Muscle of leg (tissue), 11 donors: Measurements from ENCODE around the gene SLC25A13. TPM values are rescaled to one million over a fixed set of nuclear protein-coding genes. Genes with fewer than 3 reads are reported as not detected.
A peak's percentile ranks its signal among the peaks of the same experiment; 100 is the strongest.

Source experiments
- DNase-seq: peaks from one replicate; pipeline ENCODE4 v3.0.0; 2013
- H3K27ac ChIP-seq: one replicate; pipeline ENCODE4 v1.5.1; 2013; ENCODE audit warnings: mild to moderate bottlenecking, low read length, control low read depth
- H3K27me3 ChIP-seq: one replicate; pipeline ENCODE4 v1.6.1; 2013; ENCODE audit warnings: low read length; ENCODE audit not compliant: control insufficient read depth, insufficient read depth
- H3K36me3 ChIP-seq: one replicate; pipeline ENCODE4 v1.6.1; 2013; ENCODE audit warnings: low read length; ENCODE audit not compliant: control insufficient read depth, insufficient read depth
- H3K4me1 ChIP-seq: one replicate; pipeline ENCODE4 v1.6.1; 2013; ENCODE audit warnings: low read length; ENCODE audit not compliant: control insufficient read depth, insufficient read depth
- H3K4me3 ChIP-seq: one replicate; pipeline ENCODE4 v1.5.1; 2013; ENCODE audit warnings: low read length, control low read depth
- H3K9me3 ChIP-seq: replicated peaks from 2 replicates; pipeline ENCODE4 v1.6.1; 2013; ENCODE audit warnings: low read depth, low read length; ENCODE audit not compliant: control insufficient read depth
- WGBS: methylation state at CpG from one replicate; pipeline ENCODE4 v1.1.5; 2013; ENCODE audit warnings: missing lambda C conversion rate; ENCODE audit not compliant: insufficient coverage; 5-methylcytosine and 5-hydroxymethylcytosine counted together
- polyA plus RNA-seq, 8 donors: library from polyadenylated mRNA; unstranded; fragments of 120-200 nt; gene quantifications; one replicate each; pipeline versions ENCODE4 v1.2.1 to v1.2.3, GENCODE V29; 2013; ENCODE audit warnings: inconsistent platforms in 1 of 8, low replicate concordance in 1 of 8; ENCODE audit not compliant: insufficient read length in 8 of 8, insufficient read depth in 1 of 8
- total RNA-seq: library from RNA; stranded (reverse); fragments of 120-200 nt; gene quantifications from one replicate; pipeline ENCODE4 v1.2.4, GENCODE V29; 2013

SLC25A13 gene
- total and polyA plus RNA-seq, 9 donors = 9.4 to 13.8 (median 12.2) TPM

DNA sequence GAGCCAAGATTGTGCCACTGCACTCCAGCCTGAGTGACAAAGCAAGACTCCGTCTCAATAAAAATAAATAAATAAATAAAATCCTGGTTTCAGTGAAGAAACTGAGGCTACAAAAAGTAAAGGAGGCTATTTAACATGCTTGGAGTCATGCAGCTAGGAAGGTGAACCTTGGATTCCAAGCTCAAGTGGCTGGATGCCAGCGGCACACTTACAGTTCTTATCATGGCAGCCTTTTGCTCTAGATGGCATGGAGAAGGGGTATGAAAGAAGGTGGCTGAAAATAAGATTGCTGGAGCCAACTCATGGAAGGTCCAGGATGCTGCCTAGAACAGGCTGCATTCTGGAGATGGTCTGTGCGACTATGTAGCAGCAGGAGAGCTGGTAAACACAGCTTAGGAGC is 170.0 kb downstream of the SLC25A13 start:
- WGBS = 94% methylated on average over 2 of the region's 3 CpGs

DNA sequence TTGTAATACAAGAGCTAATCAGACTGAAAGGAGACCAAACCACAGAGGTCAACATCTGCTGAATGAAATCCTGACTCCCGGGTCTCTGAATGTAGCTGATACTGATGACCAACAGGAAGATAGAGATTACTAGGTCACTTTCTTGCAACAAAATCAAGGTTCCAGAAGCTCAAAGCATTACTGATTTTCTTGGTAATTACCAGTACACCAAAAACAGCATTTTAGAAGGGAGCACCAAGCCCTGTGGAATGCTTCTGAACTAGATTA is 177.7 kb downstream of the SLC25A13 start:
- peaks cover 11% of the 10 kb centered on the region for H3K36me3 ChIP-seq
- no peaks in the 10 kb centered on the region for H3K4me1 ChIP-seq
- H3K9me3 ChIP-seq = no peaks in the 10 kb centered on the region
- H3K27ac ChIP-seq = no peak overlapping the region
- DNase-seq = no peak
- no peaks in the 10 kb centered on the region for H3K27me3 ChIP-seq
- H3K4me3 ChIP-seq = no peak overlapping the region
- WGBS = 60% methylated on average over 1 of the region's 1 CpG

More for the DNA sequence above, 170.0 kb downstream of the SLC25A13 start:
- H3K4me1 ChIP-seq = no peaks in the 10 kb centered on the region
- no peak for DNase-seq
- H3K27me3 ChIP-seq = no peaks in the 10 kb centered on the region
- H3K9me3 ChIP-seq = no peaks in the 10 kb centered on the region
- no peak overlapping the region for H3K4me3 ChIP-seq
- H3K36me3 ChIP-seq = peaks cover 8% of the 10 kb centered on the region
- no peak overlapping the region for H3K27ac ChIP-seq

DNA sequence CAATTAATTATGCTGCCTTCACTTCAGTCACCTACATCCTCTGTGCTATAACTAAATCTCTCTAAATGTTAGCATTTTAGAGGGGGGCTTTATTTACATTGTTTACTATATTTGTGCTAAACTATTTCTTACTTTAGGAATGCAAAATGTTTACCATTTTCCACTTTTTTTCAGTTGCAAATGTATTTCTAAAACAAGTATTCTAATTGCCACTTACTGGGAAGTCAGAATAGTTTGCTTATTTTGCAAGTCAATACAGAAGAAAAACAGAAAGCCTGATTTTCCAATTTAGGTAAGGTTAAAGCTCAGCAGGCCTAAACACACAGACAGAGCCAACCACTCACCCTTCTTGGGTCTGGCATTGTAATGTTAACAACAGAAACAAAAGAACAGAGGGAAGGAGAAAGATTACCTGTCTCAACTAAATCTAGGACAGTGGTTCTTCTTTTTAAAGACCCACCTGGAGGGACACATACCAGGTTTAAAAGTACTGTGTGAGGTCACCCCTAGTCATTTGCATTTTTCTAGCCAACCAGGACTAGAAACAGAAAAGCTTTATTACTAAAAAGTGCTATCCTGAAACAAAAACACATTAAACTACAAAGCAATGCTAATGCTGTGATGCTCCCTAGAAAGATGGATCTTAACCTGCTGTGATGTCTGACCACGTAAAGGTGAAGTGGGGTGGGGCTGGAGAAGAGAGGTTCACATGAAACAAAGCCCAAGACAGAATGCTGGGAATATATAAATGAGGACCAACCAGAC is 178.2 kb downstream of the SLC25A13 start:
- WGBS = 60% methylated on average over 1 of the region's 1 CpG
- Histone ChIP-seq H3K4me1 (no peaks in the 10 kb centered on the region), H3K27ac (no peak overlapping the region), H3K9me3 (no peaks in the 10 kb centered on the region), H3K27me3 (no peaks in the 10 kb centered on the region), H3K36me3 (peaks cover 11% of the 10 kb centered on the region), H3K4me3 (no peak overlapping the region)
- no peak for DNase-seq

DNA sequence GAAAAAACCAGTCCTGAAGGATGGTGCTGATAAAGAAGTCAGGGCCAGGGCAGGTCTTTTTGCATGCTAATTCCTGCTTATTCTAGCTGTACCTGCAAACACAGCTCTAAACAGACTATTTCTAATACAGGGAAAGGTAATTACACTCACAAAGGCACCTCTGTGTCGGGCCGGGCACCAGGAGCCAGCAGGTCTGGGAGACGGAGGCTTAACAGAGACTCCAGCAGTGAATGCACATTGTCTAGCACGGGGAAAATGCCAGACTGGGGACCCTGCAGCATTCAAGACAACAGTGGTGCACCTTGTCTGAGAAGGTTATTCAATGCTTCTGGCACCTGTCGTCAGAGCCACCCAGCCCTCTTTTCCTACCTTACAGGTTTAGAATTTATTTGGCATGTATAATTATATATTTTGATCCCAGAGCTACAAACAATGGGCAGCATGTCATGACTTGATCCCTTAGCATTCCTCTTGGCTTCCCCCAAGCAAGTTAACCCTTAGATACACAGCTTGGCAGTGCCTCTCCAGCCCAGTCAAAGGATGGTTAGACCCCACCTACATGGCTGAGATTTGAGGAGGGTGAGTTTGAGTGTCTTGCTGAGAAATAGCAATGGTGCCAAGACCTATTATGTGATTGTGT is 185.2 kb downstream of the SLC25A13 start:
- H3K27me3 ChIP-seq = no peaks in the 10 kb centered on the region
- no peaks in the 10 kb centered on the region for H3K9me3 ChIP-seq
- H3K4me3 ChIP-seq = no peak overlapping the region
- H3K27ac ChIP-seq = no peak overlapping the region
- no peaks in the 10 kb centered on the region for H3K4me1 ChIP-seq
- 92% methylated on average over 4 of the region's 5 CpGs for WGBS
- DNase-seq = no peak
- peaks cover 6% of the 10 kb centered on the region for H3K36me3 ChIP-seq

DNA sequence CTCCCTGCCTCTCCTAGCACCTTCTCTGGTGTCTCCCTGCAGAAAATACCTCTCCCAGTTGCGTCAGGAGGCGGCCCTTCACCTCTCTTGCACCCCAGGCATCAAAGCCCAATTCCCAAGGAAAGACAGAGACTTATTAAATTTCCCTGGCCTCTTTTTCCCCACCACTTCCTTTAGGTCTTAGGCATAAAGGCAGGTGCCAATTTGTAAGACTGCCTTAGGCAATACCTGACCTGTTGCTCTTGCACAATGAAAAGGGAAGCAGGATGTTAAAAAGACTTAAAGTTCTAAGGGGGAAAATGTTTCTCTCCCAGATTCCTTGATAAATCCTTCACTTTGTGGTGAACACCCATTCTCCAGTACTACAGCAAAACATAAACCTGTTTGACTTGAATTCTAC is 186.7 kb downstream of the SLC25A13 start:
- H3K4me1 ChIP-seq = no peaks in the 10 kb centered on the region
- no peak for DNase-seq
- no peaks in the 10 kb centered on the region for H3K27me3 ChIP-seq
- no peak overlapping the region for H3K4me3 ChIP-seq
- H3K36me3 ChIP-seq = no peaks in the 10 kb centered on the region
- 96% methylated on average over 2 of the region's 2 CpGs for WGBS
- H3K9me3 ChIP-seq = no peaks in the 10 kb centered on the region
- no peak overlapping the region for H3K27ac ChIP-seq

DNA sequence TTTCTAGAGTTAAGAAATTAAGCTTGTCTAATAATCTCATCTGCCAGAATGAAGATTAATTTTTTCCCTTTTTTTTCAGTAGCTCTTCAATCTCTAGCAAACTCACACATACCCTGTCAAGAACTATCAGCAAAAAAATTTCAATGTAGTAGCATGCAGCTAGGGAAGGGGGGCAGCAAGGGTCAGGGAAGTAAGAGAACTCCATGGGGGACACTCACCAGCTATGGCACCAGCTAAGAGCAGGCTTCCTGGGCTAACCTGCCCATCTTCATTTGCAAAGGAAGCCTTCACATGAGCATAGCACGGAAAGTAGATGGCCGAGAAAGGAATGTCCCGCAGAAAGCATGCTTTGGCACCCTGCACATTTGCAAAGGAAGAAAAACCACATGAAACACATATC is 190.4 kb downstream of the SLC25A13 start:
- WGBS = 69% methylated on average over 2 of the region's 3 CpGs
- Histone ChIP-seq H3K9me3 (no peaks in the 10 kb centered on the region), H3K4me1 (no peaks in the 10 kb centered on the region), H3K36me3 (no peaks in the 10 kb centered on the region), H3K27ac (no peak overlapping the region), H3K27me3 (no peaks in the 10 kb centered on the region), H3K4me3 (no peak overlapping the region)
- DNase-seq = no peak

DNA sequence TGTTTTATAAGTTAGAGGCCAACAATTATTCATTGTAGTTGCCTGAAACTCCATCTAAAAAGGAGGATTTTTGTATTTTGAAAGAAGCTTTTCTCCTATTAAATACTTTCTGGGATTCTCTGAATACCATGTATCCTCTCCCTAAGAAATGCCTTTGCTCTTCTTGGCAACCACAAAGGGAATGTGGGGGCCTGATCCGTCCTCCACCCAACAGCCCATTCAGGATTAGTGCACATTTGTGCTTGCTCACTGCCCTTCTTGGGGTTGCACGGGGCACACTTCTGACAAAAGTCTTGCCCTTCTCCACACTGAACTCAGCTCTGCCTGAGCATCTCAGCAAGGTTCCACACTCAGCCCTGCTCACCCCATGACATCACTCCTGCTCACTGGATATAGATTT is 194.2 kb downstream of the SLC25A13 start:
- Histone ChIP-seq H3K27ac (no peak overlapping the region), H3K36me3 (no peaks in the 10 kb centered on the region), H3K4me1 (no peaks in the 10 kb centered on the region), H3K27me3 (no peaks in the 10 kb centered on the region), H3K4me3 (no peak overlapping the region), H3K9me3 (no peaks in the 10 kb centered on the region)
- peak; percentile 16 for DNase-seq
- WGBS = 94% methylated on average over 2 of the region's 2 CpGs

DNA sequence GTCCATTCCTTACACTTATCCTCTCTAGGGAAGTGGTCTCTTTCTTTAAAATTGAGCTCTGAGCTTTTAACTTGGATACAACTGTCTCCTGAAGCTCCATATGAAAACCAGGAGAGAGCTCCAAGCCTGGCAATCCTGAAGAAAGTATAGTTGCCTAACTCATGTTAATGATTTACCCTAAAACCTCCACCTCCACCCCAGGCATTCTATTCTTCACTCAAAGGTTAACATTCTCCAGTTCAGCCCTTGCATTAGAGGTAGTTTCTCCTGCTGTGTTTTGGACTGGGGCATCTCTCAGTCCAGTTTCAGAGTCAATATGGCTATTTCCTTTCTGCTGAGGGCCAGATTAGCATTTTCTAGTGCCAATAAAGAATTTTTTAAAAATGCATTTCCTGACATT is 195.5 kb downstream of the SLC25A13 start:
- H3K9me3 ChIP-seq = no peaks in the 10 kb centered on the region
- H3K4me3 ChIP-seq = no peak overlapping the region
- no peaks in the 10 kb centered on the region for H3K4me1 ChIP-seq
- no peaks in the 10 kb centered on the region for H3K27me3 ChIP-seq
- DNase-seq = no peak
- no peak overlapping the region for H3K27ac ChIP-seq
- no peaks in the 10 kb centered on the region for H3K36me3 ChIP-seq

DNA sequence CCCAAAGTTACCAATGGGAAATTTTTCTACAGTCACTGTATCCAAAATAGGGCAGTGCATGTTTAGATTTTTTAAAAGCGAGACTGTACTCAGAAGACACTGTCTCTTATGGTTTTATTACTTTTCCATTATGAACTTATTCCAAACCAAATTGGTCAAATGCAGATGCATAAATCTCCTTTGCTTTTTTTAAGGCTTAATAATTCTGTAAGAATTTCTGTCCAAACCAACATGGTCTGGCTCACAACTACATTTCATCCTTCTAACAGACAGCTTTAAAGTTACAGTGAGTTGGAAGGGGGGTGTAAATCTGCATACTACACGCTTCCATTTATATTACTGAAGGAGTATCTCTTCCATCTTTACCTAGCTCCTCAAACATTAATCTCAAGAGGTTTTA is 199.2 kb downstream of the SLC25A13 start:
- H3K27me3 ChIP-seq = no peaks in the 10 kb centered on the region
- H3K9me3 ChIP-seq = no peaks in the 10 kb centered on the region
- no CpG with 5 or more reads among the region's 2 CpGs for WGBS
- H3K4me1 ChIP-seq = no peaks in the 10 kb centered on the region
- H3K36me3 ChIP-seq = peaks cover 5% of the 10 kb centered on the region
- no peak for DNase-seq
- H3K27ac ChIP-seq = no peak overlapping the region
- no peak overlapping the region for H3K4me3 ChIP-seq

DNA sequence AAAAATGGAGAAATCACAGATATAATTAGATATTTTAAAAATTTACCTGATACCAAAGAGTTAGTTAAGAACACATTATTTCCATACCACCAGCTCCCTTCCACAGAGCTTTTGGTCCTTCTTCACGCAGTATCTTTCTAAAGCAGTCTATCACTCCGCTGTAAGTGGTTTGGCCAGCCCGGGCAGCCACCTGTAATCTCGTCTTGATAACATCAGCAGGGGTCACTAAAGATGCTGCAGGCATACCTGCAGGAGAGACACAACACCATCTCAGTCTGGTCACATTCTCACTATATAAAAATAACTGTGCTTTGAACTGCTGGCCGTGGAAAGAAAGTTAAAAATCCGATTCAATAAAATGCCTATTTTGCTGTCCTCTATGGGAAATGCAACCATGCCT is 200.1 kb downstream of the SLC25A13 start:
- Histone ChIP-seq H3K27me3 (no peaks in the 10 kb centered on the region), H3K27ac (no peak overlapping the region), H3K9me3 (no peaks in the 10 kb centered on the region), H3K4me1 (no peaks in the 10 kb centered on the region), H3K4me3 (no peak overlapping the region), H3K36me3 (peaks cover 5% of the 10 kb centered on the region)
- 79% methylated on average over 6 of the region's 6 CpGs for WGBS
- no peak for DNase-seq
